Sigmoid colon (tissue), 7 donors: ENCODE measurements around the gene LRRC8A. TPM values are rescaled to one million over a fixed set of nuclear protein-coding genes. Genes with fewer than 3 reads are reported as not detected.
"Not testable (repeated sequence)": the region's sequence is repeated elsewhere in the genome, so short reads cannot be mapped to it uniquely, and the experiment has no call there.

Source experiments
- DNase-seq: peaks from one replicate; pipeline ENCODE4 v3.0.0-alpha.2; 2019
- H3K27ac ChIP-seq, 4 donors: fragments of 200-600 bp; sonication (generic); one replicate each; pipeline ENCODE4 v1.5.1; 2016 to 2019; ENCODE audit warnings: mild to moderate bottlenecking in 1 of 4
- H3K27me3 ChIP-seq, 3 donors: fragments of 200-600 bp; sonication (generic); one replicate each; pipeline ENCODE4 v1.5.1; 2019; ENCODE audit warnings: mild to moderate bottlenecking in 1 of 3
- H3K36me3 ChIP-seq, 4 donors: fragments of 200-600 bp; sonication (generic); one replicate each; pipeline ENCODE4 v1.5.1; 2016 to 2019
- H3K4me1 ChIP-seq, 4 donors: fragments of 200-600 bp; sonication (generic); one replicate each; pipeline ENCODE4 v1.5.1; 2017 to 2019
- H3K4me3 ChIP-seq, 4 donors: fragments of 200-600 bp; sonication (generic); one replicate each; pipeline ENCODE4 v1.5.1; 2017 to 2019; ENCODE audit warnings: mild to moderate bottlenecking in 2 of 4, moderate library complexity in 1 of 4
- H3K9me3 ChIP-seq, 4 donors: fragments of 200-600 bp in 3 of 4; sonication (generic) in 3 of 4; one replicate each; pipeline versions ENCODE4 v1.5.1 to v1.6.1; 2013 to 2019
- CTCF ChIP-seq, 4 experiments: fragments of 450-650 bp in 3 of 4; fragments of 200-600 bp in 1 of 4; IDR thresholded peaks; one replicate each; pipeline ENCODE4 v1.5.1; 2016 to 2019; ENCODE audit warnings: antibody characterized with exemption in 4 of 4, mild to moderate bottlenecking in 3 of 4, moderate library complexity in 2 of 4
- EP300 ChIP-seq, 4 donors: sonication (generic); formaldehyde crosslinking; IDR thresholded peaks; one replicate each; pipeline ENCODE4 v1.6.1; 2017; ENCODE audit warnings: antibody characterized with exemption in 4 of 4
- POLR2A ChIP-seq, 2 donors: fragments of 450-650 bp; IDR thresholded peaks; one replicate each; pipeline ENCODE4 v1.6.1; 2016; ENCODE audit warnings: antibody characterized with exemption in 2 of 2, mild to moderate bottlenecking in 2 of 2, moderate library complexity in 2 of 2
- POLR2AphosphoS5 ChIP-seq, 4 donors: sonication (generic); formaldehyde crosslinking; IDR thresholded peaks; one replicate each; pipeline ENCODE4 v1.6.1; 2017; ENCODE audit warnings: antibody characterized with exemption in 4 of 4
- WGBS, 2 donors: extraction: QIAGEN DNeasy Blood & Tissue Kit; methylation state at CpG; one replicate each; pipeline ENCODE4 v1.1.7; 2013; 5-methylcytosine and 5-hydroxymethylcytosine counted together
- intact Hi-C: fragments of 100-400 bp; cut with DNase I; formaldehyde crosslinking; loops from one replicate; pipeline ENCODE4 v1.15.1; 2023
- polyA plus RNA-seq, 3 donors: library from polyadenylated mRNA; stranded (reverse); fragments of 200-250 nt; gene quantifications; one replicate each; pipeline ENCODE4 v1.2.3, GENCODE V29; 2013
- total RNA-seq, 4 donors: library from RNA; depleted of rRNA; stranded (reverse); fragments of >200 nt; gene quantifications; one replicate each; pipeline ENCODE4 v1.1.0, GENCODE V29; 2016
- donor health status: healthy with polysubstance abuse.
- donor health status: Bipolar disorder and iron deficiency.
- donor health status: healthy.

Gene LRRC8A
- total and polyA plus RNA-seq, 7 donors, result 4.8 to 59.5 (median 26.0) TPM

GRCh38 chr9:128838338-128838737, 43.6 kb upstream of the LRRC8A start:
- H3K4me3 ChIP-seq, result no peak overlapping the region
- TF ChIP-seq EP300 (IDR thresholded peaks at IDR 0.05), result no peak
- no peak for TF ChIP-seq POLR2A (IDR thresholded peaks at IDR 0.05)
- no peak for TF ChIP-seq CTCF (IDR thresholded peaks at IDR 0.05)
- no peak for TF ChIP-seq POLR2AphosphoS5 (IDR thresholded peaks at IDR 0.05)
- no peaks in the 10 kb centered on the region for H3K9me3 ChIP-seq
- no peaks in the 10 kb centered on the region for H3K27me3 ChIP-seq
- DNase-seq, result no peak
- 53 to 87% methylated on average over 3 of the region's 3 CpGs for WGBS, 2 donors
- no peak overlapping the region for H3K27ac ChIP-seq
- H3K36me3 ChIP-seq, result peaks cover 0 to 2% (median 0%) of the 10 kb centered on the region in 4 donors
- no peaks in the 10 kb centered on the region for H3K4me1 ChIP-seq
- intact Hi-C loops, result no loop called here

- no peaks in the 10 kb centered on the region for H3K27me3 ChIP-seq
- no peak overlapping the region for H3K27ac ChIP-seq
- TF ChIP-seq CTCF (IDR thresholded peaks at IDR 0.05) (no peak), POLR2AphosphoS5 (IDR thresholded peaks at IDR 0.05) (no peak), EP300 (IDR thresholded peaks at IDR 0.05) (no peak)
- H3K36me3 ChIP-seq, result no peaks in the 10 kb centered on the region
- no peaks in the 10 kb centered on the region for H3K9me3 ChIP-seq
- DNase-seq, result no peak
- WGBS, 2 donors, result 98% methylated on average over 1 of the region's 1 CpG
- no peak overlapping the region for H3K4me3 ChIP-seq
- no peaks in the 10 kb centered on the region for H3K4me1 ChIP-seq
- intact Hi-C loops, result no loop called here
Measured at GRCh38 chr9:128840524-128840923, 41.4 kb upstream of the LRRC8A start.

- no peak overlapping the region for H3K27ac ChIP-seq
- intact Hi-C loops, result no loop called here
- H3K4me1 ChIP-seq, result no peaks in the 10 kb centered on the region
- no peak for TF ChIP-seq CTCF (IDR thresholded peaks at IDR 0.05)
- no peaks in the 10 kb centered on the region for H3K27me3 ChIP-seq
- no peak for DNase-seq
- no peak overlapping the region for H3K4me3 ChIP-seq
- no peaks in the 10 kb centered on the region for H3K36me3 ChIP-seq
- H3K9me3 ChIP-seq, result no peaks in the 10 kb centered on the region
- whole genome bisulfite sequencing, 2 donors, result 92% methylated on average over 12 of the region's 12 CpGs
Measured at GRCh38 chr9:128841694-128842492, 40.0 kb upstream of the LRRC8A start.

- H3K27me3 ChIP-seq, H3K4me3 ChIP-seq, H3K9me3 ChIP-seq, intact Hi-C loops, DNase-seq, H3K36me3 ChIP-seq, H3K4me1 ChIP-seq, H3K27ac ChIP-seq: not testable (repeated sequence)
- 94 to 97% methylated on average over 7 of the region's 7 CpGs for WGBS, 2 donors
Measured at GRCh38 chr9:128843171-128843570, 38.8 kb upstream of the LRRC8A start.

- no peak overlapping the region for H3K27ac ChIP-seq
- no peaks in the 10 kb centered on the region for H3K9me3 ChIP-seq
- no peaks in the 10 kb centered on the region for H3K27me3 ChIP-seq
- no peak overlapping the region for H3K4me3 ChIP-seq
- 88% methylated on average over 13 of the region's 13 CpGs for WGBS, 2 donors
- H3K4me1 ChIP-seq, result no peaks in the 10 kb centered on the region
- intact Hi-C loops, result no loop called here
- no peaks in the 10 kb centered on the region for H3K36me3 ChIP-seq
- TF ChIP-seq POLR2A (IDR thresholded peaks at IDR 0.05) (no peak), CTCF (IDR thresholded peaks at IDR 0.05) (no peak), EP300 (IDR thresholded peaks at IDR 0.05) (no peak), POLR2AphosphoS5 (IDR thresholded peaks at IDR 0.05) (no peak)
- DNase-seq, result no peak
Measured at GRCh38 chr9:128845186-128845931, 36.6 kb upstream of the LRRC8A start.
